GM12878 (cell line): ENCODE data around the gene BPTF. TPM values are rescaled to one million over a fixed set of nuclear protein-coding genes. Genes with fewer than 3 reads are reported as not detected.

Experiments used
- ATAC-seq: fragments of 200-7000 bp; cut with Tn5 transposase; 3 replicates; pipeline ENCODE4 v1.9.1; 2020; ENCODE audit warnings: mild to moderate bottlenecking, moderate library complexity
- BruUV-seq: library from RNA; stranded (reverse); fragments of 400-500 nt; replicated peaks from 2 replicates; lab custom pipeline; 2021; lab: Mats Ljungman, UMichigan
- CTCF ChIA-PET: fragments of 300-600 bp; sonication (Branson Sonifier 250); formaldehyde crosslinking; extraction: SDS; loops from one replicate; lab custom pipeline; 2021; ENCODE audit warnings: inconsistent platforms; lab: Yijun Ruan, JAX
- POLR2A ChIA-PET: fragments of 350-600 bp; formaldehyde crosslinking; extraction: SDS; loops from one replicate; lab custom pipeline; 2021; ENCODE audit warnings: inconsistent platforms; lab: Charles Lee
- RAD21 ChIA-PET: fragments of 300-600 bp; sonication (Branson Sonifier 250); formaldehyde crosslinking; loops from one replicate; lab custom pipeline; 2023; ENCODE audit warnings: antibody characterized with exemption; ENCODE audit not compliant: unreplicated experiment; lab: Charles Lee
- SMC1A ChIA-PET: fragments of 300-600 bp; sonication (Branson Sonifier 250); formaldehyde crosslinking; loops from one replicate; lab custom pipeline; 2023; ENCODE audit not compliant: unreplicated experiment, uncharacterized antibody; lab: Charles Lee
- DNase-seq: peaks from one replicate; pipeline ENCODE4 v3.0.0-alpha.2; 2011; ENCODE audit warnings: low read depth, low spot score
- FAIRE-seq: peaks from 3 replicates; lab custom pipeline; 2011; peaks lifted over from hg19 to GRCh38; lab: Jason Lieb, UNC
- H2AFZ ChIP-seq: 2 replicates; pipeline ENCODE4 v1.6.0; 2011; ENCODE audit warnings: low read depth, low read length, control low read depth; ENCODE audit not compliant: control insufficient read depth
- H3K27ac ChIP-seq: 2 replicates; pipeline ENCODE4 v1.5.1; 2011; ENCODE audit warnings: control low read depth; ENCODE audit not compliant: control insufficient read depth, insufficient read depth
- H3K27me3 ChIP-seq, 2 experiments: replicated peaks in 1 of 2; 2 replicates each; pipeline versions ENCODE4 v1.6.0 to v1.6.1; 2011; ENCODE audit warnings: low read length in 1 of 2; ENCODE audit not compliant: control insufficient read depth in 2 of 2, insufficient read depth in 2 of 2
- H3K36me3 ChIP-seq, 2 experiments: 2 replicates each; pipeline ENCODE4 v1.5.1; 2011; ENCODE audit warnings: low read length in 1 of 2; ENCODE audit not compliant: control insufficient read depth in 2 of 2, insufficient read depth in 2 of 2
- H3K4me1 ChIP-seq: 2 replicates; pipeline ENCODE4 v1.6.1; 2011; ENCODE audit warnings: mild to moderate bottlenecking, low read length, moderate library complexity, mixed read lengths; ENCODE audit not compliant: control insufficient read depth, insufficient read depth
- H3K4me2 ChIP-seq: 2 replicates; pipeline ENCODE4 v1.6.0; 2011; ENCODE audit warnings: control low read depth; ENCODE audit not compliant: control insufficient read depth, insufficient read depth
- H3K4me3 ChIP-seq: fragments of 200-600 bp; sonication (generic); 2 replicates; pipeline ENCODE4 v1.5.1; 2016
- H3K79me2 ChIP-seq: 2 replicates; pipeline ENCODE4 v1.6.0; 2011; ENCODE audit warnings: low read length; ENCODE audit not compliant: control insufficient read depth, insufficient read depth
- H3K9ac ChIP-seq: 2 replicates; pipeline ENCODE4 v1.8.0; 2011; ENCODE audit warnings: low read length, control low read depth, mixed read lengths; ENCODE audit not compliant: control insufficient read depth, insufficient read depth
- H3K9me3 ChIP-seq: replicated peaks from 3 replicates; pipeline ENCODE4 v1.5.1; 2011; ENCODE audit warnings: mild to moderate bottlenecking, low read length; ENCODE audit not compliant: control insufficient read depth, insufficient read depth
- H4K20me1 ChIP-seq: 2 replicates; pipeline ENCODE4 v1.6.0; 2011; ENCODE audit not compliant: control insufficient read depth, insufficient read depth
- BHLHE40 ChIP-seq, 2 experiments: fragments of 450-650 bp in 1 of 2; IDR thresholded peaks; 2 replicates each; pipeline ENCODE4 v1.6.1; 2011 to 2017; ENCODE audit warnings: low read depth in 2 of 2, borderline replicate concordance in 1 of 2, improper control_type of control experiment in 1 of 2, low read length in 1 of 2, mild to moderate bottlenecking in 1 of 2
- MYC ChIP-seq: IDR thresholded peaks from 2 replicates; pipeline ENCODE4 v1.6.1; 2011; ENCODE audit warnings: mild to moderate bottlenecking, low read length, moderate library complexity, inconsistent platforms; ENCODE audit not compliant: insufficient read depth, insufficient replicate concordance, insufficient read length, severe bottlenecking
- TCF12 ChIP-seq: IDR thresholded peaks from 2 replicates; pipeline ENCODE4 v1.6.1; 2011; ENCODE audit warnings: low read depth, mild to moderate bottlenecking, low read length
- in situ Hi-C: fragments of 300-500 bp; cut with MboI; formaldehyde crosslinking; loops from 9 replicates; pipeline ENCODE4 v1.14.3; 2018; ENCODE audit warnings: mixed read lengths
- intact Hi-C: fragments of 100-400 bp; cut with micrococcal nuclease; formaldehyde crosslinking; loops from one replicate; pipeline ENCODE4 v1.14.2; 2022; ENCODE audit not compliant: unreplicated experiment
- polyA plus RNA-seq, 11 experiments: library from polyadenylated mRNA; depleted of rRNA in 4 of 11; unstranded in 6 of 11; stranded (reverse) in 5 of 11; fragments of >200 nt; fragmentation: Nextera tagmentation in 4 of 11; fragmentation: Illumina TruSeq in 1 of 11; extraction: Ambion mirVana in 4 of 11; extraction: Trizol in 1 of 11; gene quantifications; 1 replicate in 1 of 11; 2 replicates in 10 of 11; pipeline versions ENCODE4 v1.2.1 to v1.2.3, GENCODE V29; 2011 to 2016; ENCODE audit warnings: inconsistent platforms in 2 of 11, missing spikeins in 2 of 11, low read depth in 1 of 11
- total RNA-seq, 4 experiments: library from RNA; depleted of rRNA in 3 of 4; stranded (reverse); fragments of >200 nt in 3 of 4; fragmentation: Illumina TruSeq in 1 of 4; extraction: Trizol in 1 of 4; gene quantifications; 2 replicates each; pipeline versions ENCODE4 v1.2.1 to v1.2.3, GENCODE V29; 2013 to 2021
- TF ChIP-seq, protein P1 (sequence below): fragments of 150-350 bp; IDR thresholded peaks from 2 replicates; pipeline ENCODE4 v1.6.1; 2016; ENCODE audit warnings: low read depth, low read length
- TF ChIP-seq, protein P2 (sequence below): IDR thresholded peaks from 2 replicates; pipeline ENCODE4 v1.6.1; 2011; ENCODE audit warnings: borderline replicate concordance, low read depth, mild to moderate bottlenecking, moderate library complexity, mixed read lengths, low read length; ENCODE audit not compliant: insufficient read depth; ENCODE audit errors: extremely low read length
- TF ChIP-seq, protein P3 (sequence below): fragments of 450-650 bp; IDR thresholded peaks from 2 replicates; pipeline ENCODE4 v1.6.1; 2017; ENCODE audit warnings: antibody characterized with exemption, mild to moderate bottlenecking, moderate library complexity

The BPTF gene
- total and polyA plus RNA-seq, 10 of the 15 experiments (the other 5 are each of a cell fraction or from before 2014, with no cell fraction given): 19.4 to 78.3 (median 44.8) TPM

DNA sequence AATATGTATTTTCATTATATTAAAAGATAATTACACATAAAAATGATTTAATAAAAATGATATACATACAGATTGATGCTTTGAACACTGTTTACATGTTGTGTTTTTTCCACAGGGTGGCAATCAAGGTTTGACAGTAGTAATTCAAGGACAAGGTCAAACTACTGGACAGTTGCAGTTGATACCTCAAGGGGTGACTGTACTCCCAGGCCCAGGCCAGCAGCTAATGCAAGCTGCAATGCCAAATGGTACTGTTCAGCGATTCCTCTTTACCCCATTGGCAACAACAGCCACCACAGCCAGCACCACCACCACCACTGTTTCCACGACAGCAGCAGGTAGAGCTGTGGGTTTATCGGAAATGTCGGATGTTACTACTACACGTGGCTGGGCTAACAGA is 118.7 kb downstream of the BPTF start (continued):
- TF ChIP-seq, protein P1, sequence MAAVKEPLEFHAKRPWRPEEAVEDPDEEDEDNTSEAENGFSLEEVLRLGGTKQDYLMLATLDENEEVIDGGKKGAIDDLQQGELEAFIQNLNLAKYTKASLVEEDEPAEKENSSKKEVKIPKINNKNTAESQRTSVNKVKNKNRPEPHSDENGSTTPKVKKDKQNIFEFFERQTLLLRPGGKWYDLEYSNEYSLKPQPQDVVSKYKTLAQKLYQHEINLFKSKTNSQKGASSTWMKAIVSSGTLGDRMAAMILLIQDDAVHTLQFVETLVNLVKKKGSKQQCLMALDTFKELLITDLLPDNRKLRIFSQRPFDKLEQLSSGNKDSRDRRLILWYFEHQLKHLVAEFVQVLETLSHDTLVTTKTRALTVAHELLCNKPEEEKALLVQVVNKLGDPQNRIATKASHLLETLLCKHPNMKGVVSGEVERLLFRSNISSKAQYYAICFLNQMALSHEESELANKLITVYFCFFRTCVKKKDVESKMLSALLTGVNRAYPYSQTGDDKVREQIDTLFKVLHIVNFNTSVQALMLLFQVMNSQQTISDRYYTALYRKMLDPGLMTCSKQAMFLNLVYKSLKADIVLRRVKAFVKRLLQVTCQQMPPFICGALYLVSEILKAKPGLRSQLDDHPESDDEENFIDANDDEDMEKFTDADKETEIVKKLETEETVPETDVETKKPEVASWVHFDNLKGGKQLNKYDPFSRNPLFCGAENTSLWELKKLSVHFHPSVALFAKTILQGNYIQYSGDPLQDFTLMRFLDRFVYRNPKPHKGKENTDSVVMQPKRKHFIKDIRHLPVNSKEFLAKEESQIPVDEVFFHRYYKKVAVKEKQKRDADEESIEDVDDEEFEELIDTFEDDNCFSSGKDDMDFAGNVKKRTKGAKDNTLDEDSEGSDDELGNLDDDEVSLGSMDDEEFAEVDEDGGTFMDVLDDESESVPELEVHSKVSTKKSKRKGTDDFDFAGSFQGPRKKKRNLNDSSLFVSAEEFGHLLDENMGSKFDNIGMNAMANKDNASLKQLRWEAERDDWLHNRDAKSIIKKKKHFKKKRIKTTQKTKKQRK: no peak
- TF ChIP-seq TCF12 (no peak), MYC (no peak), BHLHE40 (IDR thresholded peaks at IDR 0.05; ENCODE audit: borderline replicate concordance in 1 of 2, low read depth in 2 of 2, low read length in 1 of 2) (no peak)
- TF ChIP-seq, protein P2, sequence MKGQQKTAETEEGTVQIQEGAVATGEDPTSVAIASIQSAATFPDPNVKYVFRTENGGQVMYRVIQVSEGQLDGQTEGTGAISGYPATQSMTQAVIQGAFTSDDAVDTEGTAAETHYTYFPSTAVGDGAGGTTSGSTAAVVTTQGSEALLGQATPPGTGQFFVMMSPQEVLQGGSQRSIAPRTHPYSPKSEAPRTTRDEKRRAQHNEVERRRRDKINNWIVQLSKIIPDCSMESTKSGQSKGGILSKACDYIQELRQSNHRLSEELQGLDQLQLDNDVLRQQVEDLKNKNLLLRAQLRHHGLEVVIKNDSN: no peak

DNA sequence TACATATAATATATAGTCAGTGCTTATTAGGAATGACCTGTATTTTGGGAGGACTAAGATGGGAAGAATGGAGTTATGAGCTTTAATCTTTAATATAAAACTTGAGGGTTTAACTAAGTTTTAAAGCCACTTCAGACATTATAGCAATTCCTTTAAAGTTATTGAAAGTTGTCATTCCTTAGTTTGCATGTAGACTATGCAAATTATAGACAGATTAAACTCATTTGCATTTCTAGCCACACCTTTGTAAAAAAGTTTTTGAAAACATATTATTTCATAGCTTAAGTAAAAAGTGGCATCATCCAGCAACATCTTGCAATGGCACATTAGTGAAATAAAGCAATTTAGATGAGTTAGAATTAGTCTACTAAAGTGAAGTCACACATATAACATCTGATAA is 121.2 kb downstream of the BPTF start:
- intact Hi-C loops: no loop called here
- BruUV-seq: no TSS peak
- H3K9ac ChIP-seq: no peak overlapping the region
- no peak for FAIRE-seq
- H3K4me2 ChIP-seq: no peak overlapping the region
- H3K4me1 ChIP-seq: no peaks in the 10 kb centered on the region
- H2AFZ ChIP-seq: no peak overlapping the region
- H3K27ac ChIP-seq: no peak overlapping the region
- RAD21 ChIA-PET: no interaction called here
- TF ChIP-seq, protein P3, sequence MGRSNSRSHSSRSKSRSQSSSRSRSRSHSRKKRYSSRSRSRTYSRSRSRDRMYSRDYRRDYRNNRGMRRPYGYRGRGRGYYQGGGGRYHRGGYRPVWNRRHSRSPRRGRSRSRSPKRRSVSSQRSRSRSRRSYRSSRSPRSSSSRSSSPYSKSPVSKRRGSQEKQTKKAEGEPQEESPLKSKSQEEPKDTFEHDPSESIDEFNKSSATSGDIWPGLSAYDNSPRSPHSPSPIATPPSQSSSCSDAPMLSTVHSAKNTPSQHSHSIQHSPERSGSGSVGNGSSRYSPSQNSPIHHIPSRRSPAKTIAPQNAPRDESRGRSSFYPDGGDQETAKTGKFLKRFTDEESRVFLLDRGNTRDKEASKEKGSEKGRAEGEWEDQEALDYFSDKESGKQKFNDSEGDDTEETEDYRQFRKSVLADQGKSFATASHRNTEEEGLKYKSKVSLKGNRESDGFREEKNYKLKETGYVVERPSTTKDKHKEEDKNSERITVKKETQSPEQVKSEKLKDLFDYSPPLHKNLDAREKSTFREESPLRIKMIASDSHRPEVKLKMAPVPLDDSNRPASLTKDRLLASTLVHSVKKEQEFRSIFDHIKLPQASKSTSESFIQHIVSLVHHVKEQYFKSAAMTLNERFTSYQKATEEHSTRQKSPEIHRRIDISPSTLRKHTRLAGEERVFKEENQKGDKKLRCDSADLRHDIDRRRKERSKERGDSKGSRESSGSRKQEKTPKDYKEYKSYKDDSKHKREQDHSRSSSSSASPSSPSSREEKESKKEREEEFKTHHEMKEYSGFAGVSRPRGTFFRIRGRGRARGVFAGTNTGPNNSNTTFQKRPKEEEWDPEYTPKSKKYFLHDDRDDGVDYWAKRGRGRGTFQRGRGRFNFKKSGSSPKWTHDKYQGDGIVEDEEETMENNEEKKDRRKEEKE: no peak
- TF ChIP-seq, all 136 proteins: peak for 0
- CTCF ChIA-PET: interaction anchor here (0.5 to 1.9 kb wide), 4 partner anchors 12 to 815 kb away, joined by 3 to 7 read pairs (median 4); no protein-coding TSS in a partner anchor
- H3K9me3 ChIP-seq: no peaks in the 10 kb centered on the region
- DNase-seq (no peak), ATAC-seq (no peak)
- SMC1A ChIA-PET: interaction anchor here (0.6 kb wide), 1 partner anchor 1548 kb away, joined by 3 read pairs; no protein-coding TSS in a partner anchor
- H4K20me1 ChIP-seq: no peaks in the 10 kb centered on the region
- H3K36me3 ChIP-seq: peaks cover 21 to 23% of the 10 kb centered on the region in 2 experiments
- no peaks in the 10 kb centered on the region for H3K27me3 ChIP-seq
- H3K79me2 ChIP-seq: no peaks in the 10 kb centered on the region
- in situ Hi-C loops: no loop called here
- H3K4me3 ChIP-seq: no peak overlapping the region
- POLR2A ChIA-PET: interaction anchor here (0.6 kb wide), 1 partner anchor 158 kb away, joined by 11 read pairs; no protein-coding TSS in a partner anchor
